C4-2B (cell line): ENCODE data around the gene AACS.
"Not testable (repeated sequence)": the region's sequence is repeated elsewhere in the genome, so short reads cannot be mapped to it uniquely, and the experiment has no call there.

ENCODE experiments used
- H3K27ac ChIP-seq: fragments of 450-650 bp; 2 replicates; pipeline ENCODE4 v1.5.1; 2017
- CTCF ChIP-seq: fragments of 450-650 bp; conservative IDR thresholded peaks from 2 replicates; pipeline ENCODE4 v1.5.1; 2017; ENCODE audit warnings: mild to moderate bottlenecking
- ZFX ChIP-seq: fragments of 450-650 bp; IDR thresholded peaks from 2 replicates; pipeline ENCODE4 v1.6.1; 2017

Gene AACS

GRCh38 chr12:125069616-125070015 lies 4.4 kb downstream of the AACS start:
- TF ChIP-seq CTCF (no peak), ZFX (no peak)
- H3K27ac ChIP-seq, result no peak overlapping the region

GRCh38 chr12:125070112-125070511 lies 4.9 kb downstream of the AACS start:
- no peak overlapping the region for H3K27ac ChIP-seq
- TF ChIP-seq CTCF, result no peak
- no peak for TF ChIP-seq ZFX

GRCh38 chr12:125070661-125071390 lies 5.6 kb downstream of the AACS start:
- H3K27ac ChIP-seq, result no peak overlapping the region
- TF ChIP-seq ZFX, result no peak
- TF ChIP-seq CTCF, result no peak

- no peak overlapping the region for H3K27ac ChIP-seq
- no peak for TF ChIP-seq ZFX
- TF ChIP-seq CTCF, result no peak
Measured at GRCh38 chr12:125071456-125071855, 6.2 kb downstream of the AACS start.

- TF ChIP-seq ZFX (no peak), CTCF (no peak)
- no peak overlapping the region for H3K27ac ChIP-seq
Measured at GRCh38 chr12:125072496-125072895, 7.3 kb downstream of the AACS start.

GRCh38 chr12:125074294-125074693 lies 9.1 kb downstream of the AACS start:
- H3K27ac ChIP-seq, result not testable (repeated sequence)

- TF ChIP-seq CTCF (no peak), ZFX (no peak)
- H3K27ac ChIP-seq, result no peak overlapping the region
Measured at GRCh38 chr12:125076103-125076502, 10.9 kb downstream of the AACS start.

GRCh38 chr12:125079084-125079483 lies 13.8 kb downstream of the AACS start:
- TF ChIP-seq CTCF (no peak), ZFX (no peak)
- no peak overlapping the region; the same call in 1 of the 2 replicates for H3K27ac ChIP-seq
